Keratinocyte (primary cell): ENCODE results near the gene TBRG4. TPM values are rescaled to one million over a fixed set of nuclear protein-coding genes. Genes with fewer than 3 reads are reported as not detected.

Experiments
- DNase-seq: peaks from one replicate; pipeline ENCODE4 v3.0.0-alpha.2; 2011; ENCODE audit warnings: low read depth, missing footprints, low spot score
- FAIRE-seq: peaks from 2 replicates; lab custom pipeline; 2011; peaks lifted over from hg19 to GRCh38; lab: Jason Lieb, UNC
- H2AFZ ChIP-seq: 2 replicates; pipeline ENCODE4 v1.6.0; 2012; ENCODE audit warnings: low read length, control low read depth, inconsistent platforms; ENCODE audit not compliant: control insufficient read depth
- H3K27ac ChIP-seq: 2 replicates; pipeline ENCODE4 v1.5.1; 2011; ENCODE audit warnings: low read length; ENCODE audit not compliant: control insufficient read depth, insufficient read depth
- H3K27me3 ChIP-seq: 3 replicates; pipeline ENCODE4 v1.6.0; 2011; ENCODE audit warnings: low read length; ENCODE audit not compliant: control insufficient read depth, insufficient read depth; ENCODE audit errors: extremely low read depth
- H3K36me3 ChIP-seq, 2 experiments: 2 replicates in 1 of 2; 3 replicates in 1 of 2; pipeline ENCODE4 v1.5.1; 2011; ENCODE audit warnings: low read length in 2 of 2, mild to moderate bottlenecking in 1 of 2; ENCODE audit not compliant: control insufficient read depth in 2 of 2, insufficient read depth in 2 of 2; ENCODE audit errors: extremely low read depth in 1 of 2
- H3K4me1 ChIP-seq: 3 replicates; pipeline ENCODE4 v1.5.1; 2011; ENCODE audit warnings: low read length; ENCODE audit not compliant: control insufficient read depth, insufficient read depth; ENCODE audit errors: extremely low read depth
- H3K4me2 ChIP-seq: 3 replicates; pipeline ENCODE4 v1.6.0; 2011; ENCODE audit warnings: low read depth, low read length; ENCODE audit not compliant: control insufficient read depth, insufficient read depth; ENCODE audit errors: extremely low read depth
- H3K4me3 ChIP-seq, 3 experiments: fragments of 200-600 bp in 1 of 3; sonication (generic) in 1 of 3; 2 replicates in 2 of 3; 3 replicates in 1 of 3; pipeline ENCODE4 v1.5.1; 2011 to 2016; ENCODE audit warnings: low read length in 3 of 3, mild to moderate bottlenecking in 3 of 3, control low read depth in 2 of 3, inconsistent platforms in 1 of 3, low read depth in 1 of 3, mixed read lengths in 1 of 3, mixed run types in 1 of 3, moderate library complexity in 1 of 3; ENCODE audit not compliant: control insufficient read depth in 2 of 3, insufficient read depth in 2 of 3; ENCODE audit errors: extremely low read depth in 1 of 3
- H3K79me2 ChIP-seq: 2 replicates; pipeline ENCODE4 v1.6.0; 2012; ENCODE audit warnings: low read length; ENCODE audit not compliant: control insufficient read depth, insufficient read depth
- H3K9ac ChIP-seq: 3 replicates; pipeline ENCODE4 v1.6.0; 2011; ENCODE audit warnings: low read length; ENCODE audit not compliant: control insufficient read depth, insufficient read depth; ENCODE audit errors: extremely low read depth
- H3K9me1 ChIP-seq: 3 replicates; pipeline ENCODE4 v1.6.0; 2011; ENCODE audit warnings: low read length; ENCODE audit not compliant: control insufficient read depth, insufficient read depth; ENCODE audit errors: extremely low read depth
- H3K9me3 ChIP-seq: 2 replicates; pipeline ENCODE4 v1.5.1; 2012; ENCODE audit warnings: low read depth, low read length; ENCODE audit not compliant: control insufficient read depth
- H4K20me1 ChIP-seq: 3 replicates; pipeline ENCODE4 v1.6.0; 2011; ENCODE audit warnings: low read length; ENCODE audit not compliant: control insufficient read depth, insufficient read depth; ENCODE audit errors: extremely low read depth
- EZH2 ChIP-seq: IDR thresholded peaks from one replicate; pipeline ENCODE4 v1.6.1; 2012; ENCODE audit warnings: inconsistent platforms, mild to moderate bottlenecking, low read length, moderate library complexity
- dilution Hi-C: fragments of 300-500 bp; cut with MboI; formaldehyde crosslinking; loops from one replicate; pipeline ENCODE4 v1.7.0; 2020; ENCODE audit warnings: low sequenced_read_pairs; ENCODE audit not compliant: extremely low pct_ligation_motif_present
- polyA plus RNA-seq, 5 experiments: library from polyadenylated mRNA; depleted of rRNA in 3 of 5; stranded (reverse) in 3 of 5; stranded (forward) in 1 of 5; unstranded in 1 of 5; fragments of >200 nt; gene quantifications; 1 replicate in 1 of 5; 2 replicates in 3 of 5; 3 replicates in 1 of 5; pipeline versions ENCODE4 v1.2.1 to v1.2.3, GENCODE V29; 2011 to 2012; ENCODE audit warnings: missing spikeins in 2 of 5, low read depth in 1 of 5, low replicate concordance in 1 of 5
- TF ChIP-seq, protein P1 (sequence below), 3 experiments: IDR thresholded peaks in 1 of 3; conservative IDR thresholded peaks in 1 of 3; optimal IDR thresholded peaks in 1 of 3; 2 replicates in 2 of 3; 3 replicates in 1 of 3; pipeline versions ENCODE3 to v1.5.1; 2011; ENCODE audit warnings: low read length in 3 of 3, mild to moderate bottlenecking in 3 of 3, moderate library complexity in 2 of 3, control low read depth in 1 of 3, inconsistent platforms in 1 of 3; ENCODE audit not compliant: insufficient read depth in 2 of 3; ENCODE audit errors: extremely low read depth in 1 of 3

Gene TBRG4
- polyA plus RNA-seq, 1 donor (not counting 4 experiments of a cell fraction or from before 2014, with no cell fraction given) = 90.5 TPM

DNA sequence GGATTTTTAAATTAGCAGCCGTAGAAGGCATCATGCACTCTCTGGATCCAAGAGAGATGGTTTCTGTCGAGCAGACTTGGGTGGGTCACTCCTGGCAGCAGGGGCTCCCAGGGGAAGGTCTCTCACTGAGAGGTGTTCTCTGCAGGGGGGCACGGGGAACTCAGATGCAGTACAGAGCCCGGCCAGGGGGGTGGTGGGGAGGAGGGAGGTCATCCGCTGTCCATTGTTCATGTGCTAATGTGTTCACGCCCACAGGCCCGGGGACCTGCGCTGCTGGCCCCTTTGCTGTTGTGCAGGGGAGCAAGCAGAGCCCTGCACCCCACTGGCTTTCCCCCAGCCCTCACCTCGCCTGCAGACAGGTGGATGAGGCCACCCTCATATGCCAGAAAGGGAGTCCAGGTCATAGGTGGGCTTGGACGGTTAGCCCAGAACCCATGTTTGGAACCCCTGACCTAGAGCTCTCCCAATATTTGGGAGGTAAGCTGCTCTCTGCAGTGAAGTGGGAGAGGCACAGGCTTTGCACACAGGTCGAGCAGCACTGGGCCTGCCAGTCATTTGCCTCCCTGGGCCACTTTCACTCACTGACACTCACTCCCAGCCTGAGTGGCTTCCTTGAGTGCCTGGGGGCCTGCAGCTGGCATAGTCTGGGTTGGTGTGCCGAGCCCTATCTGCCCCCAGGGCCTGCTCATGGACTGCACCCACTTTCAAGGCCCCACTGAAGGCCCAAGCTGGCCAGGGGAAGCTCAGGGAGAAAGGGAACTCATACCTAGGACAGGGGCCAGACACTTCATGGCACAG lies 12.6 kb upstream of the TBRG4 start:
- Histone ChIP-seq H2AFZ (no peak overlapping the region), H3K9ac (no peak overlapping the region), H3K27me3 (no peaks in the 10 kb centered on the region), H3K4me1 (no peaks in the 10 kb centered on the region), H3K4me2 (no peak overlapping the region), H3K79me2 (no peaks in the 10 kb centered on the region), H3K27ac (no peak overlapping the region), H3K9me1 (no peaks in the 10 kb centered on the region), H3K36me3 (no peaks in the 10 kb centered on the region), H4K20me1 (no peaks in the 10 kb centered on the region), H3K9me3 (no peaks in the 10 kb centered on the region), H3K4me3 (no peak overlapping the region)
- FAIRE-seq (no peak), DNase-seq (no peak)
- TF ChIP-seq EZH2 = no peak
- TF ChIP-seq, protein P1, sequence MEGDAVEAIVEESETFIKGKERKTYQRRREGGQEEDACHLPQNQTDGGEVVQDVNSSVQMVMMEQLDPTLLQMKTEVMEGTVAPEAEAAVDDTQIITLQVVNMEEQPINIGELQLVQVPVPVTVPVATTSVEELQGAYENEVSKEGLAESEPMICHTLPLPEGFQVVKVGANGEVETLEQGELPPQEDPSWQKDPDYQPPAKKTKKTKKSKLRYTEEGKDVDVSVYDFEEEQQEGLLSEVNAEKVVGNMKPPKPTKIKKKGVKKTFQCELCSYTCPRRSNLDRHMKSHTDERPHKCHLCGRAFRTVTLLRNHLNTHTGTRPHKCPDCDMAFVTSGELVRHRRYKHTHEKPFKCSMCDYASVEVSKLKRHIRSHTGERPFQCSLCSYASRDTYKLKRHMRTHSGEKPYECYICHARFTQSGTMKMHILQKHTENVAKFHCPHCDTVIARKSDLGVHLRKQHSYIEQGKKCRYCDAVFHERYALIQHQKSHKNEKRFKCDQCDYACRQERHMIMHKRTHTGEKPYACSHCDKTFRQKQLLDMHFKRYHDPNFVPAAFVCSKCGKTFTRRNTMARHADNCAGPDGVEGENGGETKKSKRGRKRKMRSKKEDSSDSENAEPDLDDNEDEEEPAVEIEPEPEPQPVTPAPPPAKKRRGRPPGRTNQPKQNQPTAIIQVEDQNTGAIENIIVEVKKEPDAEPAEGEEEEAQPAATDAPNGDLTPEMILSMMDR (optimal IDR thresholded peaks at IDR 0.05 in 1 of 3, IDR thresholded peaks at IDR 0.05 in 1 of 3, conservative IDR thresholded peaks at IDR 0.05 in 1 of 3; ENCODE audit: extremely low read depth in 1 of 3, insufficient read depth in 2 of 3, low read length in 3 of 3) = no peak
- dilution Hi-C loops = no loop called here

DNA sequence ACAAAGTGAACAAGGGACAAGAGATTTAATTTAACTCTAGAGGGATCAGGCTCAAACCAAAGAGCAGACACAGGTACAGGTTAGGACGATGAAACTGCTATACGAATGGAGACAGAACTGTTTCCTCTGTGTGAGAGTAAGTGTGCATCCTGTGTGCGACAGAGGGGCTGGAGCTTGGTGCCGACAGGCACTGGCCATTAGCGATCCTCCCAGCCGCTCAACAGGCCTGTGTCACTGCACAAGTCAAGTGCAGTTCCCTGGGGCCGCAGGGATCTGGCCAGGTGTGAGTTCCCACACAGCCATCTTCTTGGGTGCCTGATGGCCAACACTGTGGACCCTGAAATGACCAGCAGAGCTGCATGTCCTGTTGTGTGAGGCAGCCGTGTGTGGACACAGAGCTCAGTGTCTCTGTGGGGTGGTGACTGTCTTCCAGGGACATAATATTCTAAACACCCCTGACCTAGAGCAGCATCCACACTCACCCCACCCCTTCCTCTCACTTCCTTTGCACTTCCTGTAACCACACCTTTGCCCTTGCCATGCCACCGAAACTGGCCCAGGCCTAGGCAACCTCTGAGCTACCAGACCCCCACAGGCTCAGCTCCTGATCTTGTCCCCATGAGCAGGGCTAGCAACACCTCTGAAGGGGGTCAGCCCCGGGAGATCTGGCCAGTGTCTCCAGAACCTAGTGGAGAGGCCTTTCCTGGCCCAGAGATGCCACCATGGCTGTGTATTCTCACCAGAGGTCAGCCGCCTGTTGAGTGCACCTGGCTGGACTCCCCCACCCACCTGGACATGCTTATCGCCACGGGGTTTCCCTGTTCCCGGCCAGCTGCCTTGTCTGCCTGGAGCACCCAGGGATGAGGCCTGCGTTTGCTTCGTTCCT lies 11.7 kb upstream of the TBRG4 start:
- TF ChIP-seq, protein P1 (optimal IDR thresholded peaks at IDR 0.05 in 1 of 3, IDR thresholded peaks at IDR 0.05 in 1 of 3, conservative IDR thresholded peaks at IDR 0.05 in 1 of 3; ENCODE audit: extremely low read depth in 1 of 3, insufficient read depth in 2 of 3, low read length in 3 of 3) = no peak
- no peak for TF ChIP-seq EZH2
- Histone ChIP-seq H2AFZ (no peak overlapping the region), H3K9me1 (no peaks in the 10 kb centered on the region), H3K36me3 (no peaks in the 10 kb centered on the region), H3K9me3 (no peaks in the 10 kb centered on the region), H3K27ac (no peak overlapping the region), H3K9ac (no peak overlapping the region), H3K4me1 (no peaks in the 10 kb centered on the region), H3K4me3 (no peak overlapping the region), H3K4me2 (no peak overlapping the region), H3K79me2 (no peaks in the 10 kb centered on the region), H3K27me3 (no peaks in the 10 kb centered on the region), H4K20me1 (no peaks in the 10 kb centered on the region)
- DNase-seq (no peak), FAIRE-seq (no peak)
- dilution Hi-C loops = no loop called here
